T47D (cell line): ENCODE measurements around the gene ACYP2.
"Not testable (repeated sequence)": the region's sequence is repeated elsewhere in the genome, so short reads cannot be mapped to it uniquely, and the experiment has no call there.

Experiments used
- DNase-seq, 2 experiments: peaks; one replicate each; pipeline versions ENCODE4 v3.0.0 to v3.0.0-alpha.2; 2011 to 2012; ENCODE audit warnings: low read depth in 1 of 2, low spot score in 1 of 2
- JUND ChIP-seq: IDR thresholded peaks from 2 replicates; pipeline ENCODE4 v1.6.1; 2012; ENCODE audit warnings: low read depth
- in situ Hi-C: cut with HindIII; loops from 2 replicates; pipeline ENCODE4 v1.10.0; 2016; ENCODE audit warnings: low sequenced_read_pairs, low pct_unique_long_range_greater_than_20kb

Gene ACYP2

DNA sequence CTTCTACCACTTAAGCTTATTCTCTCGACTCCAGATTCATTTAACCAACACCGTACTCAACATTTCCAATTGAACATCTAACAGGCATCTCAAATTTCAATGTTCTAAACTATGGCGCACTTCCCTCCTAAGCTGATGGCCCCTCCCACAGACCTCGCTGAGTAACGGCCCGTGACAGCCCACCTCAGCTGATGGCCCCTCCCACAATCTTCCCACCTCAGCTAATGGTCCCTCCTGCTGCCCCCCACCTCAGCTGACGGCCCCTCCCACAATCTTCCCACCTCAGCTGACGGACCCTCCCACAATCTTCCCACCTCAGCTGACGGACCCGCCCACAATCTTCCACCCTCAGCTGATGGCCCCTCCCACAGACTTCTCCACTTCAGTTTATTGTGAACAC is 197.7 kb downstream of the ACYP2 start:
- no peak for TF ChIP-seq JUND
- DNase-seq, result no peak
- in situ Hi-C loops, result no loop called here

GRCh38 chr2:54317973-54318372 is 202.6 kb downstream of the ACYP2 start:
- in situ Hi-C loops, result no loop called here
- no peak for TF ChIP-seq JUND
- DNase-seq, result no peak

DNA sequence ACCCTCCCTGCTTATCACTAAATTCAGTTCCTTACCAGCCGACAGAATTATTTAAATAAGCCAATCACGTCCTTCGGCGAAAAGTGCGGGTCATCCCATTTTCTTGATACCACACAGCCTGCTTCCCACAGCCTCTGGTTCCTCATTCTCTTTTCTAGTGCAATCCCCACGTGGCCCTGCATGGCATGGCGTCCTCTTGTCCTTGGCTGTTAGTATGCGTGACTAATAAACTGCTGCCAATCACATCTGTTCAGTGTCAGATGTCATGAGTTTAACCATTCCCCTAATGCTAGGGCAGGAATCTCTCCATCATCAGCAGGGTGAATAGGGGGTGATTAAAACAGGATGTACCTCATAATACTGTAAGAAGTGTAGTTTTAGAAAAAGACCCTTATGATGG is 203.4 kb downstream of the ACYP2 start:
- in situ Hi-C loops, result no loop called here
- no peak for DNase-seq
- TF ChIP-seq JUND, result no peak

- no peak for TF ChIP-seq JUND
- no peak for DNase-seq
- in situ Hi-C loops, result no loop called here
Observed at GRCh38 chr2:54321047-54321446, 205.6 kb downstream of the ACYP2 start.

DNA sequence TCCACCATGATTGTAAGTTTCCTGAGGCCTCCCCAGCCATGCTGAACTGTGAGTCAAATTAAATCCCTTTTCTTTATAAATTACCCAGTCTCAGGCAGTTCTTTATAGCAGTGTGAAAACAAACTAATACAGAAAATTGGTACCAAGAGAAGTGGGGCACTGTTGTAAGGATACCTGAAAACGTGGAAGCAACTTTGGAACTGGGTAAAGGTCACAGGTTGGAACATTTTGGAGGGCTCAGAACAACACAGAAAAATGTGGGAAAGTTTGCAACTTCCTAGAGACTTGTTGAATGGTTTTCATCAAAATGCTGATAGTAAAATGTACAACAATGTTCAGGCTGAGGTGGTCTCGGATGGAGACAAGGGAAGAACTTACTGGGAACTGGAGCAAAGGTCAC is 209.1 kb downstream of the ACYP2 start:
- DNase-seq, in situ Hi-C loops: not testable (repeated sequence)

GRCh38 chr2:54325148-54325547 is 209.7 kb downstream of the ACYP2 start:
- no peak for TF ChIP-seq JUND
- no peak for DNase-seq
- in situ Hi-C loops, result no loop called here

DNA sequence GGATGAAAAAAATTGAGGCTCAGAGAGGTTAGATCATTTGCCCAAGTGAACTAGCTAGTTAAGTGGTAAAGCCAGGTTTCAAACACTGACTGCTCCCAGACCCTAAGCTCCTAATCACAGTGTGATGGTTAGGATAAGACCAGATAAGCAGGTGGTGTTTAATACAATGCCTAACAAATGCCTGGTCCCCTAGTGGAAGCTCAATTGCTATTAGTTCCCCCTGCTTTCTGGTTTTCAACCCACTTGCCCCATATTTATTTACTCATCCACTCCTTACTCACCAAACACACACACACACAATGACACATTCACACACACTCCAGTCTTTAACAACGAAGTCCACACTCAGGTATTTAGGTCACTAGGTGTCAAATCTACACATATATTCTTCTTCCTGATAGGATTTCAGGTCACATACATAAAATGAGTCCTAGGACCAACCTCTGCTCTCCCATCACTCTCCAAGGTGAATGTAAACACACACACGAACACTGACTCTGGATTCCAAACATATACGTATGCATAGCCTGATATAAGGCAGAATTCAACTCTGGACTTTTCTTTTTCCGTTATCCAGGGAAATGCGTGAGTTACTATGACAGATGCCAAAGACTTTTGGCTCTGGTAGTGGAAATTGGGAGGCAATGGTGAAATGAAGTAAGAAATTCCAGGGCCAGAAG is 214.2 kb downstream of the ACYP2 start:
- TF ChIP-seq JUND, result no peak
- peak; percentile 0 to 1 for DNase-seq
- in situ Hi-C loops, result no loop called here

DNA sequence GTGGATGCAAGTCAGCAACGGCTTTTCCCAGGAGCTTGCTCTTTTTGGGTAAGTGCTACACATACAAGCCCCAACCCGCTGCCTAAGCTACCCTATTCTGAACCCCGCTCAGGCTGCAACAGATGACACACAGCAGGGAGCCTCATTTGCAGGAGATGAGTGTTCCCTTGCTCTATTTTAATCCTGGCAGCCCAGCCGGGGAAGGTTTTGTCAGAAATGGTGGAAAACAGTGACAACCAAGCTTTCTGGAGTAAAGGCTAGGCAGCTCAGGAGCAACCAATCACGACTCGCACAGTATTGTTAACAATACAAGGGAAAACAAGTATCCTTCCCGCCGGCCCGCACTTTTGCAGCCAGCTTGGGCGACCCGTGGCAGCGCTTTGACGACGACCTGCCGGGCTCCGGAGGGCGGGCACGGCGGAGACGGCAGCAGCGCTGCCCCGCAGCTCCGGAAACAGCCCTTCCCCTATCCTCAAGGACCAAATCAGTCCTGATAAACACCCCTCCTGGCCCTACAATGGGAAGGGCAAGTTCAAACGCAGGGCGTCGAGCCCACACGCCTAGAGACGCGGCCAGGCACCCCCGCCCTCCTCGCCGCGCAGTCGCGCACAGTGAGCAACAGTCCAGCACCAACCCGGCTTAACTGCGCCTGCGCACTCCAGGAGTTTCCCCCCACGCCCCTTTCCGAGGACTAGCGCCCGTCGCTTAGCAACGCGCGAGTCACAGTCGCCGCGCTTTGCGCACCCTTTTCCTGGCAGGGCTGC is 214.9 kb downstream of the ACYP2 start:
- no peak for TF ChIP-seq JUND
- peak; percentile 85 to 93 for DNase-seq
- in situ Hi-C loops, result no loop called here

DNA sequence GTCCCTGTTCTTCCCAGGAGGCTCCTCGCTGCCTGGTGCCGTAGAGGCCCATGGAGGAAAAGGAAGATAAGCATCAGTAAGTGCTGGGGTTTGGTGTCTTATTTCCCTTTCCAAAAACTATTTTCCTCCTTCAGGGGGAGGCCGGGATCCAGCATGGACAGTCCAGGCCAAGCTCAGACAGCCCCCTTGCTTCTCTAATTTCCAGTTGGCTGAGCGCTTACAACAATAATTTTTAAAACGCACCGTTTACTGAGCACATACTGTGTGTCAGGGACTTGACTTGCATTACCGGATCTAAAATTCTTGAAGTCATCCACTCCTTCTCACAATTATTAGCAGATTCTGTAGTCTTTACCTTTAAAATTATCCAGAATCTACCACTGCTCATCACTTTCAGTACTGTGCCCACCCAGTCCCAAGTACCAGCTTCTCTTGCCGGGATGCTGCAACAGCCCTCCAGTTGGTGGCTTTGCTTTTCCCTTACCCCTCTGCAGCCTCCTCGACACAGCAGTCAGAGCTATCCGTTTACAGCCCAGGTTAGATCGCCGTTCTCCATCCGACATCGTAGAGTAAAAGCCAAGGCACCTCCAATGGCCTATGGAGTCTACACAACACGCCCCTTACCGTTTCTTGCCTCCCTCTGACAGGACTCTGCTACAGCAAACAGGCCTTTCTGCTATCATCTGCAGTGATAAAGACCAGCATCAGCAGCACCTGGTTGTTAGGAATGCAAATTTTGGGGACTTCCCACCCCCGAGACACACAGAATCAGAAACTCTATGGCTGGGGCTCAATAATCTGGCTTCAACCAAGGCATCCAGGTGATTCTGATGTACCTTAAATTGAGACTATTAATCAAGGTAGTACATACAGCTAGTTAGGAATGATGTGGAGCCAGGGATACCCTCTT is 215.8 kb downstream of the ACYP2 start:
- in situ Hi-C loops, result no loop called here
- DNase-seq, result no peak
- no peak for TF ChIP-seq JUND

DNA sequence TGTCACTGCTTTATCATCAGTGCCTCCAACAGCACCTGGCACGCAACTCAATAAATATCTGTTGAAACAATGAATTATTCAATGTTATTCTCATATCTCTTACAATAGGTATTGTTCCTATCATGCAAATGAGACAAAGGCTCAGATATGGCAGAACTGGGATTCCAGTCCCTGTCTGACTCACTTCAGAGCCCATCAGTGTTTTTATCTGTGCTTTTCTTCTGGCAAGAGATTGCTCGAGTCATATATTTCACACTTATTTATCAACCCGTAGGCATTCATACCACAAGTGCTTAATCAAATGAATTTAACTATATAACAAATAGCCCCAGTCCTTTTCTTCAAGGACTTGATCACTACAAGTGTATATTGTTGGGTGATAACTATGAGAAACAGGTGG is 217.0 kb downstream of the ACYP2 start:
- in situ Hi-C loops, result no loop called here
- DNase-seq, result no peak
- no peak for TF ChIP-seq JUND

DNA sequence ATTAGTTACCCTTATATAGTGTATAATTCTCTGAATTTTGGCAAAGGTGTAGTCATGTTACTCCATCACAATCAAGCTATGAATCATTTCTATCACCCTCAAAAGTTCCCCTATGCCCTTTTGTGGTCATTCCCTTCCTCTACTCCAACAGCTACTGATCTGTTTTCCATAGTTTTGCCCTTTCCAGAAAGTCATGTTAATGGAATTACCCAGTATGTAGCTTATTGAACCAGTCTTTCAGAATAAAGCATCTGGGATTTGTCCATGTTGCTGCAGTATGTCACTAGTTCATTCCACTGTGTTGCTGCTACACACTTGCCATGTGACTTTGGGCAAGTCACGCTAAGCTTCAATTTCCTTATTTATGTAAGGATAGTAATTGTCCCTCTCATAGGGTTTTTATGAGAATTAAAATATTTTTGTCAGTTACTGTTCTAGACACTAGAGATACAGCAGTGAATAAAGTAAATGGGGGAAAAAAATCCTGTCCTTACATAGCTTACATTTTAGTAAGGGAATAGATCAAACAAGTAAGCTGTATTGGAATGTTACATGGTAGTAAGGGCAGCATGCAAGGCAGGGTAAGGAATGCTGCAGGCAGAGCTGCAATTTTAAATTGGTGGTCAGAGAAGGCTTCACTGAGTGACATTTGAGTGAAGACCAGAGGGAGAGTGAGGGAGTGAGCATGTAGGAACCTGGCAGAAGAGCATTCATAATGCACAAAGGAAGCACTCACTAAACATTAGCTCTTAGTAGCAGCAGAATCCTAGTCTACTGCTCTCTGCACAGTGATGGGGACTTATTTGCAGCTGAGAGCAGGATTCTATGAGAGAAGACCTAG is 220.9 kb downstream of the ACYP2 start:
- DNase-seq, result no peak
- in situ Hi-C loops, result no loop called here
- TF ChIP-seq JUND, result no peak

- in situ Hi-C loops, result no loop called here
- TF ChIP-seq JUND, result no peak
- DNase-seq, result no peak
Observed at GRCh38 chr2:54336977-54337255, 221.5 kb downstream of the ACYP2 start.
